ENCODE results near the gene LZTS2. TPM values are rescaled to one million over a fixed set of nuclear protein-coding genes. Genes with fewer than 3 reads are reported as not detected.

The LZTS2 gene
- total RNA-seq, 1 experiment from 2014 or later, result 69.1 TPM

- Histone ChIP-seq H2BK15ac (ENCODE audit: low read depth, low read length) (no peak overlapping the region), H2AK5ac (ENCODE audit: insufficient read length, low read length) (no peak overlapping the region), H3K27ac (ENCODE audit: insufficient read length, low read depth, low read length) (no peak overlapping the region), H4K8ac (replicated peaks; ENCODE audit: insufficient read length, low read depth, low read length) (no peak overlapping the region), H3K4me2 (ENCODE audit: insufficient read depth, insufficient read length, low read length) (no peak overlapping the region), H4K5ac (ENCODE audit: insufficient read length, low read depth, low read length) (no peak overlapping the region), H3K4ac (ENCODE audit: low read depth, low read length) (no peak overlapping the region), H2AFZ (ENCODE audit: low read length) (no peak overlapping the region), H2BK12ac (ENCODE audit: insufficient read length, low read depth, low read length) (no peak overlapping the region), H3K27me3 (ENCODE audit: insufficient read depth, low read length) (no peaks in the 10 kb centered on the region), H4K91ac (ENCODE audit: insufficient read length, low read depth, low read length) (no peak overlapping the region), H3K4me1 (ENCODE audit: insufficient read depth, low read length) (no peaks in the 10 kb centered on the region; the same call in 1 of the 2 replicates), H3K9ac (ENCODE audit: extremely low read depth, insufficient read length, low read length) (no peak overlapping the region), H3T11ph (ENCODE audit: low read length) (no peak overlapping the region), H3K79me2 (ENCODE audit: insufficient read depth, low read length) (peaks cover 15% of the 10 kb centered on the region; the same call in 1 of the 2 replicates), H3K18ac (ENCODE audit: insufficient read length, low read depth, low read length) (no peak overlapping the region), H3K23me2 (ENCODE audit: insufficient read length, low read depth, low read length, poor library complexity, severe bottlenecking) (peaks cover 8% of the 10 kb centered on the region), H2BK20ac (ENCODE audit: low read depth, low read length, poor library complexity, severe bottlenecking) (no peak overlapping the region), H3K56ac (ENCODE audit: insufficient read length, low read depth, low read length) (no peak overlapping the region), H2BK5ac (ENCODE audit: insufficient read length, low read length) (no peak overlapping the region), H3K9me3 (ENCODE audit: control insufficient read depth, low read depth, low read length) (no peaks in the 10 kb centered on the region), H2BK120ac (ENCODE audit: low read depth, low read length, poor library complexity, severe bottlenecking) (no peak overlapping the region), H3K79me1 (ENCODE audit: insufficient read depth, low read depth, low read length, poor library complexity, severe bottlenecking) (peaks cover 14% of the 10 kb centered on the region), H4K20me1 (ENCODE audit: control insufficient read depth, insufficient read depth, insufficient read length) (no peaks in the 10 kb centered on the region), H3K23ac (ENCODE audit: insufficient read length, low read depth, low read length) (no peak overlapping the region), H3K14ac (ENCODE audit: insufficient read depth, low read length) (no peak overlapping the region)
- TF ChIP-seq CTCF (conservative IDR thresholded peaks at IDR 0.05), result no peak
- H3K9me3 Mint-ChIP-seq, result peaks cover 0 to 2% of the 10 kb centered on the region in 2 experiments; a peak in 3 of 5 replicates
- peak overlapping the region; percentile 96 to 98; a peak in 3 of 5 replicates for H3K4me3 Mint-ChIP-seq
- H3K27ac Mint-ChIP-seq, result no peak overlapping the region
- no peaks in the 10 kb centered on the region for H3K27me3 Mint-ChIP-seq (ENCODE audit: low read depth)
- peaks cover 9 to 16% of the 10 kb centered on the region in 2 experiments for H3K4me1 Mint-ChIP-seq
- DNase-seq, result no peak
- peaks cover 16 to 40% (median 36%) of the 10 kb centered on the region in 3 experiments; a peak in 6 of 7 replicates for H3K36me3 Mint-ChIP-seq (ENCODE audit: insufficient read depth in 1 of 3, low read depth in 3 of 3)
- WGBS (ENCODE audit: extremely low coverage, insufficient read length, low lambda C conversion rate), result no CpG with 5 or more reads among the region's 5 CpGs
Measured at GRCh38 chr10:100985336-100985735, 14.3 kb upstream of the LZTS2 start.
